ENCODE data around the gene ZKSCAN8. TPM values are rescaled to one million over a fixed set of nuclear protein-coding genes. Genes with fewer than 3 reads are reported as not detected.

ZKSCAN8 gene
- 27.7 and 29.8 TPM in 2 replicates for total RNA-seq

DNA sequence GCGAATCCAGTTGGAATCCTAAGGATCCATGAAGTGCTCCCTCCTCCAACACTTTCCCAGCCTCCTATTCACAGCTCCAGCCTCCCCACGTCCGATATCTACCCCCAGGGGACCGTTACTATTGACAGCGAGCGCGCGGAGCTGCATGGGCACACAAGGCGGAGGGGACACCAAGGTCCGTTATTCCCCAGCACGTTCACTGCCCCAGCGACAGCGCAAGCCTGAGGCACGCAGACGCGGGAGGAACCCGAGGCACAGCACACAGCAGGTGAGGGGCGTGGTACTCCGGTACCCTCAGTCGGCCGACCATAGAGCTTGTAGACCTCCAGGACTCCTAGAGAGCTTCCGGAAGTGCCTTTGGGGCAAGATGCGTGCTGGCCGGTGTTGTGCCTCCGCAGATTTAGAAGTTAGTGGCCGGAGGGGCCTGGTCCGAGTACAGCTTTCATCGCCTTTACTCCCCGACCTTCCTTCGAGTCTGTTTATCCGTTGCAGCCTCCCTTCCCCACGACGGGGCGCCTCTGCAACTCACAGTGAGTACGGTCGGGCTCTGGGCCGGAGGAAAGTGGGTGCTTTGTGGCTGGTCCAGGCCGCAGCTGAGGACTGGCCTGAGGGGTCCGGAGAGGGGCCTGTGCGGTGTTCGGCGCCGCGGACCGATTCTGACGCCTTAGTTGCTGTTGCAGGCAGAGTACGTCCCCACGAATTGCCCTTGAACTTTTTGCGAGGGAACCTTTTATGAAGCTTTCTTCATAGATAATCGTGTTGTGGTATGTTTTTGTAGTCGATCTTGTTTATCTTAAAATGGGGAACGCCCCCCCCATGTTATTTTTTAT is at the start of gene ZKSCAN8:
TSS of gene ZKSCAN8 (plus strand) at position 384 of the 830 bp plus-strand sequence. CDS start 6,525 bp downstream, outside the sequence.

DNA sequence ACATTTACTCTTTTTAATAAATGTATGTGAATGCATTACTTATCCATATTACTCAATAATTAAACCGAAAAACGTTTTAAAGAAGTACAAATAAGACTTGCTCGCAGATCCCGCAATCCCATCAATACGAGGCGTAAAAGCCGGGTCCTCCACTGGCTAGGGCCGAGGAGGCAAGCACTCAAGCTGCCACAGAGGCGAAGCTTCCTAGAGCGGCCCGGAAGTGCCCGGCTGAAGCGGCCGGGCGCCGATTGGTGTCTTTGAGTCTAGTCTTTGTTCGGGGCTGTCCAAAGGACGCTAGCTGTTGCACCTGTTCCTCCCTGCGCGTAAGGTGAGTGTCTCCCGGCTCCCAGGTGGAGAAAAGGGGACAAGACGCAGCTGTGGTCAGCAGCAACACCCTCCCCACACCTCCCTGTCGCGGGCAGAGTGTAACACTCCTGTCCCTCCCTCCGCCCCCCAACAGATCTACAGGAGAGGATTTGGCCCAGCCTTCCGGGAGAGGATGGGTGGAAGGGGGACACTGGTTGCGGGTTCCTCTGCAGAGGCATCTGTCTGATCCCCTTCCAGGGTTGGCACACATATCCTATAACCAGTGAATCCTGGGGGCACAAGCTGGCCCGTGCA is 17.2 kb upstream of the ZKSCAN8 start, which contains the start of gene ZSCAN16:
TSS of gene ZSCAN16 (plus strand) at position 260 of the 621 bp plus-strand sequence. CDS start 835 bp downstream, outside the sequence.

Other genes starting within 250 kb of the ZKSCAN8 start
- gene OR2B2, start 229.5 kb upstream of the ZKSCAN8 start, total RNA-seq: not detected in 2 replicates
- not detected in 2 replicates for gene OR2B6, start 184.6 kb upstream of the ZKSCAN8 start, total RNA-seq
- gene ZNF165, start 61.3 kb upstream of the ZKSCAN8 start, total RNA-seq: 0.97 and 1.0 TPM in 2 replicates
- 1.8 and 3.6 TPM in 2 replicates for gene ZSCAN16, start 17.3 kb upstream of the ZKSCAN8 start, total RNA-seq
- 9.8 and 12.0 TPM in 2 replicates for gene ZSCAN9, start 83.4 kb downstream of the ZKSCAN8 start, total RNA-seq
- gene ZKSCAN4, start 110.4 kb downstream of the ZKSCAN8 start, total RNA-seq: 6.3 and 6.8 TPM in 2 replicates
- 0.78 and 1.8 TPM in 2 replicates for gene NKAPL, start 117.4 kb downstream of the ZKSCAN8 start, total RNA-seq
- 20.1 and 33.6 TPM in 2 replicates for gene ZSCAN26, start 125.3 kb downstream of the ZKSCAN8 start, total RNA-seq
- gene PGBD1, start 139.7 kb downstream of the ZKSCAN8 start, total RNA-seq: 4.6 and 6.4 TPM in 2 replicates
- 1.6 and 1.7 TPM in 2 replicates for gene ZSCAN31, start 194.3 kb downstream of the ZKSCAN8 start, total RNA-seq
- 4.6 and 5.7 TPM in 2 replicates for gene ZKSCAN3, start 208.1 kb downstream of the ZKSCAN8 start, total RNA-seq